Measurements from ENCODE around the gene HDDC2.

The HDDC2 gene, protein sequence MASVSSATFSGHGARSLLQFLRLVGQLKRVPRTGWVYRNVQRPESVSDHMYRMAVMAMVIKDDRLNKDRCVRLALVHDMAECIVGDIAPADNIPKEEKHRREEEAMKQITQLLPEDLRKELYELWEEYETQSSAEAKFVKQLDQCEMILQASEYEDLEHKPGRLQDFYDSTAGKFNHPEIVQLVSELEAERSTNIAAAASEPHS

DNA sequence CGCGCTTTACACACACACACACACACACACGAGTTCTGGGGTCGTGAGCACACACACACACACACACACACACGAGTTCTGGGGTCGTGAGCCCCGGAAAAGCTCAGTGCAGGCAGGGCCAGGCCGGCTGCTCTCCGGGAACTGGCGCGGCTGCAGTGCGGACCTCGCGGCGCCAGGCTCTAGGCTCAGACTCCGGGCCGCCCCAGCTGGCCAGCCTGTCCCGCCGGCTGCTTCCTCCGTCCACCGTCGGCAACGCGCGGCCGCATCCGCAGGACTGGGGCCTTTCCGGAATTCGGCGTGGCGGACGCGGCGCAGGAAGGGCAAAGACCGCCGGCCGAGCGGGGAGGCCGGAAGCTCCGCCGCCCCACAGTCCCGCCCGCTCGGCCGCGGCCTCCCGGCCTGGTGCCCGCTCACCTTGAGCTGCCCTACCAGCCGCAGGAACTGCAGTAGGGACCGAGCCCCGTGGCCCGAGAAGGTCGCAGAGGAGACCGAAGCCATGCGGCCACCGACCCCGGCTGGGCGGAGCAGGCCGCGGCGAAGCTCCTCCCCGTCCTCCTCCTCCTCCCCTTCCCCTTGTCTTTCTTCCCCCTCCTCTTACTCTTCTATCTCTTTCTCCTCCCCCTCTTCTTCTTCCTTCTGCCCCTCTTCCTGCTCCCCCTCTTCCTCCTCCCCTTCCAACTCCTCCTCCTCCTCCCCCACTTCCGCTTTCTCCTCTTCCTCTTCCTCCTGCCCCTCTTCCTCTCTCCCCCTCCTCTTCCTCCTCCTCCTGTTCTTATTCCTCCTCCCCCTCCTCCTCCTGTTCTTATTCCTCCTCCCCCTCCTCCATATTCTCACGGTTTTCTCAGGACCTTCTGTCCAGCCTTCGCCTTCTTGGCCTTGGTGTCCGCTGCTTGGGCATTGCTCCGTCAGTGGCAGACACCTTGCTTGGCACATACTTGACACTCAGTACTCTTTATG, at the start of gene HDDC2:
TSS of gene HDDC2 (minus strand) at position 533 of the 957 bp plus-strand sequence. CDS start at position 498, 35 bp downstream.
- peak; percentile 26 to 57 for DNase-seq

DNA sequence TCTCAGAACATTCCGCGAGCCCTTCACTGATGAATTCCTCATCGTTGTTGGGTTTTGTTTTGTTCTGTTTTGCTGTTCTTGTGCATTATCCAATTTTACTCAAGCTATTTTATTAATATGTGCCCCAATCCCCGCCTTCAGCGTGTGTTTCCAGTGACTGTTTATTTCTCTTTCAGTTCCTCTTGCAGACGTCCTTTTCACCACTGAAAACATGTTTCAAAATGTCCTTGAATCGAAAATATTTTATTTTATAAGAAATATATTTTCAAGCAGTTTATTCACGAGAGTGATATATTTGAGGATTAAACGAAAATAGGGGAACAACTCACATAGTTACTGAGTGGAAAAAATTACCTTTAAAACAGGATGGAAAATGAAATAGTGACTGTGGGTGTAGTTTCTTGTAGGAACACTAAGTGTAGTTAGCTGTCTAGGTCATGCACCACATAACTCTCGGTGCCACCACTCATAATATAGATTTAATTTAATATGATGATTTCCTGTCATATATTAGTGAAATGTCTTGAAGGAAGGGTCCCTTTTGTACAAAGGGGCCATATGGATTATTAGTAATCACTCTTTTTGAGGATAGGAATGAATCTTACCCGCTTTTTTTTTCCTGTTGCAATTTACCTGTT, 45.3 kb upstream of the HDDC2 start:
- no peak for DNase-seq

DNA sequence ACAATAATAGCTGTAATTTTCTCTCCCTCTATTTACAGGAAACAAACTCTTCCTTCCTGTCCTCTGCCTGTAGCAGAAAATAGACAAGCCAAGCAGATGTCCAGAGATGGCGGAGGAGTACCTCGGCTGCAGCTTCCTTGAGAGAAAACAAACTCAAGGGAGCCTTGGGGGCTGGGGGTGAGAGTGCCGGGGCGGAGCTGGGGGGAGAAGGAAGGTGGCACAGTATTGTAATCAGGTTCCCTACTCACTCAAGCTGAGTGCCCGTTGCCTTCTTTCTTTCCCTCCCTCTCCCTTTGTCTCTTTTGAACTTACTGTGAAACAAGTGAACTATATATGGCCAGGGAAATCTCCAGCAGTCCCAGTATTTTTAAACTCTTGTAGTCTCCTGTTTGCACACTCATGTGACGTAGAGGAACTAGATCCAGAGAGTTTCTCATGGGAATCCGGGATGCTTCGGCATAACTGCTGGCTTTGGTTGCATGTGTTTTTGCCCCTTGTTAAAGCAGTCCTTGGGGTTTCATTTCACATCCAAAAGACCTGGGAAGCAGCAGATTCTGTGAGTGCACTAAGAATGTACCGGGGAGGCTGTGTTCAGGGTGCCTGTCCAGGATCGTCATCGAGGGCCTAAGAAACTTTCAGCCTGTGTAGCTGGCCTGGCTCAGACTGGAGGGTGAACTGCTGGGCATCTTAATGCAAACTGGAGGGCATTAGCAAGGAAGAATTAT, 44.6 kb upstream of the HDDC2 start:
- peak in 1 of 2 experiments; percentile 9 for DNase-seq

DNA sequence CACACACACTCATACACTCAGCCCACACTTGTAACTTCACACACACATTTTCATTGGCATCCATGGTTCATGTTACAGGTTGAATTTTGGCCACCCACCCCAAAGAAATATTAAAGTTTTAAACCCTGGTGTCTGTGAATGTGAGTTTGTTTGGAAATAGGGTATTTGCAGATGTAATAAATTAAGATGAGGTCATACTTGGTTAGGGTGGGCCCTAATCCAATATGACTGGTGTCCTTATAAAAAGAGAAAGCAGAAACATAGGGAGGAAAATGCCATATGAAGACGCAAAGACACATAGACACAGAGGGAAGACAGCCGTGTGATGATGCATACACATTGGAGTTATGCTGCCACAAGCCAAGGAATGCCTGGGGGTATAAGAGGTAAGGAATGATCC, 39.7 kb upstream of the HDDC2 start:
- no peak for DNase-seq

DNA sequence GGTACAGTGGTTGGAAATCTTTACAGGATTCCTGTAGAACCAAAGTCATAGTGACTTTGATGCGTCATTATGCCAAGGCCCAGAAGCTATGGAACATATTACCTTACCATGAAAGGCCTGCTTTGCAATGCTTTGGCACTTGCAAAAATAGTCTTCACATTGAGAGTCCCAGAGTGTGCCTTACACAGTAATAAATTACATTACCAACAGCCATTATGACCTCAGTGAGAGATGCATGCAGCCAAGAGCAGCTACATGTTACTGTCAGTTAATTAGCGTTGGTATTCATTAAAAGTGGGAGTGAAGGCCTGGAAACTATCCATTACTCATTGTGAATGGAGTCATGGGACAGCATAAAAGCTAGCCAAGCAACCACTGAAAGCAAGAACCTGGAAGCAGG, 39.2 kb upstream of the HDDC2 start:
- no peak for DNase-seq

DNA sequence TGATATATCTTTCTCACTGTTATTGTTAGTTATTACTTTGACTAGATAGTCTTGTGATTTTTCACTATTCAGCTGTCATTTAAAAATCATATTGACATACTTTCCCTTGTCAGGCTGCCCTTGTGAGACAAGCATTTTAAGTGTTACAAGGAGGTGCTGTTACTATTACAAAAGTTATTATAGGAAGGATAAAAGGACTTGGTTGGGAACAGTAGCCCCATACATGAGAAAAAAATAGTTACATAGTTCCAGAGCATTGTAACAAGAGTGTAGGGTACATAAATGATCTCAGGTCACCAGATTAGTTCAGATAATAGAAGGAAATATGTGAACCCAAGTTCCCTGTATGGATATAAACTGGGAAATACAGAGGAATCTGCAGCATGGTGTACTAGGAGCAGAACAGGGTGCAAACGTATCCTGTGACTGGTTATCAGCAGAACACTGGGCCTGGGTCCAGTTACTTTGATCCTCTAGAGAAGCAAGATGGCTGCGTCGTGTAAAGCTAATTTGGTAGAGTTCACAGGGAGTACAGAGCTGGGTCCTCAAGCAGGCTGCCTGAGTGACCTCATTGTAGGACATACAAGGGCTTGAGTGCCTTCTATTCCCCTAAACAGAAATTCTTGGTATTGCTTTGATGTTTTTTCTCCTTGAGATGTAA, 38.5 kb upstream of the HDDC2 start:
- no peak for DNase-seq

DNA sequence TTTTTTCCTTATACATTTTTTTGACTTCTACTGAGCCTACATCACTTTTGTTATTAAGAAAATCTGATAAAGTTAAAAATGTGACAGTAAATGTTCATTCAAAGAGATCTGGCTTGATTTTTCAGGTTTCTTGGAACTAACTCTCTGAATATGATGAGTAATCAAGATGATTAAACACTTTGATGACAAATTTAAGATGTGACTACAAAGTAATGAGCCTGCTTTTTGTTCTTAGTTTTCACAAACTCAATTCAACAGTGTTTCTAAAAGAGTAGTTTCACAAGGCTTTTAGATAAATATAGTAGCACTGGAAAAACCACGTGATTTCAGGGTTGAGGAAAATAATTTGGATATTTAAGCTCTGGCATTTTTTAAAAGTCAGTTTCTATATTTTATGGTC, 37.9 kb upstream of the HDDC2 start:
- no peak for DNase-seq

DNA sequence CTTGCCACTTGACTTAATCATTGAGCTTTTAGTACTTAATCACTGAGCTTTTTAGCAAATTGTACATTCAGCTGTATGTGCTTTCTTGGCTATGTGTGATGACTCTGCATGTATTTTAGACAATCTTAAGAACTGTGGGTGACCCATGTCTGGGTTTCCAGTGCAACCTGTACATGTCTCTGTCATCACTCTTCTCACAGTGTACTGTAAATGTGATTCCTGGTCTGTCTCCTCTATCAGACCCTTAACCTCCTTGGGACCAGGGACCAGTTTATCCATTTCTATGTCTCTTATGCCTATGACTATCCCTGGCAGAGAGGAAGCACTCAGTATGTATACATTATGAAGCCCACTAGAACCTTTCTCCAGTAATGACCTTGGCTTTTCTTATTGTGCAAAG, 36.6 kb upstream of the HDDC2 start:
- DNase-seq = no peak

DNA sequence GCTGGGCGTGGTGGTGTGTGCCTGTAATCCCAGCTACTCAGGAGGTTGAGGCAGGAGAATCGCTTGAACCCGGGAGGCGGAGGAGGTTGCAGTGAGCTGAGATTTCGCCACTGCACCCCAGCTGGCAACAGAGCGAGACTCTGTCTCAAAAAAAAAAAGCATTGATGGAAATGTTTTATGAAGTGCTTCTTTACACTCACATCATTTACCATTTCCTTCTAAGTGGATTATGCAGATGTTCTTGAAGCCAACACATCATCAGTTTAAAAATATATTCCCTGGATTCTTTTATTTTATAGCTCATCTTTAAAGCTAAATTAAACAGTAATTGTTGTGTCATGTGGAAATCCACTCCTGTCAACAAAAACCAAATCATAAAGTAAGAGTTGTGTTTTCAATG, 35.9 kb upstream of the HDDC2 start:
- DNase-seq = no peak

DNA sequence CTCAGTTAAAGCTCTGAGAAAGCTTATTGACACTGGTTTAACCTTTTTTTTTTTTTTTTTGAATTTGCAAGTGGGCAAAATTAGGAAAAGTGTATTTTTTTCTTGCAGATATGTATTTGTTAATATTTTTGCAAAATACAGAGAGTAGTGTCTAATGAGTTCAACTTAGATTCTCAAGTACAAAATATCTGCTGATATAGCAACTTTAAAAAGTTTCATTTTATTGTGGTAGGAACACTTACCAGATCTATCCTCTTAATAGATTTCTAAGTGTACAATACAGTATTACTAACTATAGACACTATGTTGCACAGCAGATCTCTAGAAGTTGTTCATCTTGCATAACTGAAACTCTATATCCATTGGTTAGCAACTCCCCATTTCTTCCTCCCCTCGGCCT, 30.9 kb upstream of the HDDC2 start:
- no peak for DNase-seq

DNA sequence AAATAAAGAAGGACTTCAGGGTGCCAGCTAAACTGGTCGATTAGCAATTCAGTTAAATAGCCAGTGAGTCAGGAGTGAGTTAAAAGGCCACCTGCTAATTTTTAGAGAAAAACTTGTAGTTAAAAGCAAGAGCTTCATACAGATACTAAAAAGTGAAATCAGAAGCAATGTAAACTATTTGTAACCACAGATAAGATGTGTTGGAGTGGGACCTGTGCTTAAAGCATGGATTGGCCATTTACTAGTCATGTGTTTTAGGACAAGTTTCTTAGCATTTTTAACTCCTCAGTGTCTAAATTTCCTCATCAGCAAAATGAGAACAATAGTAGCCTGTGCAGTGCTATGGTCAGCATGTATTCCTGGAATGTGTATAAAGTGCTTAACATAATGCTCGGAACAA, 23.8 kb upstream of the HDDC2 start:
- DNase-seq = no peak

DNA sequence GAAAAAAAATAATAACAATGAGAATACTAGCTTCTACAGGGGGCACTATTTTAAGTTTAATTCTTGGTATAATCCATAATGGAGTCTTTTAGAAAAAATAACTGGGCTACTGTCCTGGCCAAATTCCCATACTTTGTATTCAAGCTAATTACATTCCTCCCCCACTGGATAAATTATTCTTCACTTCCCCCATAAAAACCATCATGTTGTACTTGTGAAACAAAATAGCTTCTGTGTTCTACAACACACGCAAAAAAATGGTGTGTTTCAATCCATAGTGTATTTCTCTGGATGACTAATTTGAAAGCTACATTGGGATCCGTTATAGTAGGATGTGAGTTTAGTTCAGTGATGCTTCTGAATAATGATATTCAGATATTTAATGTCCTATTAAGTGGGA, 21.6 kb upstream of the HDDC2 start:
- DNase-seq = no peak

DNA sequence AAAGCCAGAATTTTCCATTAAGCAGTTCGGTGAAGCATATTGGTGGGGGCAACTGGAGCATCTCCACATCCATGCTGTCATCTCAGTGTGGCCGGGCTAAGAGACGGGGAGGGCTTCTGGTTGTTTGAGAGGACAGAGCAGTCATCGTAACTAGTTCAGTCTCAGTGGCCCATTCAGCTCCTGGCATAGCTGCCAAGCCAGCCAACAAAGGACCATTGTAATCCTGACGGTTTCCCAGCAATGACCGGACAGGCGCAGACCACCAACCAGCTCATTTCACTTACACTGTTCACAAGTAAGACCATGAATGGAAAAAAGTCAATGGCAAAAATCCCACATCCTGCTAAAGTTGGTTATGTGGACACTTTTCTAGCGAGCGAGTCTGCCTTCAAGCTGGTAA, 14.9 kb upstream of the HDDC2 start:
- DNase-seq = no peak

DNA sequence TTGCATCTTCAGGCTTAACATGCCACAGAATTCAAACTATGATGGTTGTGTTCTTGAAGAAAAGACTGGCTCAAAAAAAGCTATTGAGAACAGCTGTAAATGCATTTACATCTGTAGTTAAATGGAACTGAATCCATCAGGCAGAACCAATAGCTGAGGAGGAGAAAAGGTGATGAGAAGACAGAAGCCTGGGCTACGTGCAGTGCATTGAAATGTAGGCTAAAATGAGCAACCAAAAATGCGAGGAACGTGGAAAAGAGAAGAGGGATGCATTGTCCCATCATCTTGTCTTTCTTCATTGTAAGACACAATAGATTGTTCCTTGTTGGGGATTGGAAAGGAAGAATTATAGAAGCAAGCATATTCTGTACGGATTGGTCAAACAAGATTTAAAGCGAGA, 13.8 kb upstream of the HDDC2 start:
- no peak for DNase-seq

DNA sequence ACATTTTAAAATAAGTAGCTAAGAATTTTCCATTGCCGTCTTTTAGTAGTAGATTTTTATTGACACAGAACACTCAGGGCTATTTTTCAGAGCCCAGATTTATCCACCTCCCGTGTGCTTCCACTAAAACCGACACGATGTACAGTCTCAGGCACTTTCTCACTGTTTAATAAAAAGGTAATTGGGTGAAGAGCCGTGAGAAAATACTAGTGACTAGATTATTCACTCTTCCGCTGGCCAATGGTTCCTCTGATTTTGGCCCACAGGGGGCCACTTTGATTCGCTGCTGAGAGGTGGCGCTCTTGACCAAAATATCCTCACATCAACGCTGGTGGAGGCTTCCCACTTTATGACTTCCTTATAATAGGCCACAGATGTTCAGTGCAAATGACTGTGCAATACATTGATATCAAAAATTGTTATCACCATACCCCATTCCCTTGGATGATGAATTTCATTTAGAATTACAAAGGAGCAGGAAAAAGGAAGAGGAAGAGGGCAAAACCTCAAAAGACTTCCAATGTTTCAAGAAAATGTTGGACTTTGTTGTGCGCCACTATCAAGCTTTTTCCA, 12.3 kb upstream of the HDDC2 start:
- peak; percentile 67 to 80 for DNase-seq

DNA sequence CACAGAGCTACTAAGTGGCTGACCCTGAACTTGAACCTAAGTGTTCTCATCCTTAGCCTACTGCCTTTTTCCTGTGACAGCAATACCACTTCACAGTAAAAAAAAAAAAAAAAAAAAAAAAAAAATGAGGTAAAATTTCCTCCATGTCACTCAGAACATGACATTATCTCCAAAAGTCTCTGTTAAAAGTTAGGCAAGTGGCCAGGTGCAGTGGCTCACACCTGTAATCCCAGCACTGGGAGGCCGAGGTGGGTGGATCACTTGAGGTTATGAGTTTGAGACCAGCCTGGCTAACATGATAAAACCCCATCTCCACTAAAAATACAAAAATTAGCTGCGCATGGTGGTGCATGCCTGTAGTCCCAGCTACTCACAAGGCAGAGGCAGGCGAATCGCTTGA, 11.2 kb upstream of the HDDC2 start:
- no peak for DNase-seq

DNA sequence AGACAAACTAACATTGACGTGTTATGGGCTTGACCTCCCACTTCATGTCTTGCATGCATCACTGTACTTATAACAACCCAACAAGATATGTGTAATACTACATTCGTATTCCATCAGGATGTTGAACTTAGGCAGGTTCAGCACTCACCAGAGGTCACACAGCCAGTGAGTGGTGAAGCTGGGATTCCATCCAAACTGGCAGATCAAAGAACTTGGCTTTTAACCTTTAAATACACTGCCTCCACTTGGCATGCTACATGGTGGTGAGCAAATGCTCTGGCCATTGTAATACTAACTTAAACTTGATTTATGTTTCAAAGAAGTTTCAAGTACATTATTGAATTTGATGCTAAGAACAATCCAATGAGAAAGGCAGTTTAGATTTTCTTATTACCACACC, 10.7 kb upstream of the HDDC2 start:
- DNase-seq = no peak

DNA sequence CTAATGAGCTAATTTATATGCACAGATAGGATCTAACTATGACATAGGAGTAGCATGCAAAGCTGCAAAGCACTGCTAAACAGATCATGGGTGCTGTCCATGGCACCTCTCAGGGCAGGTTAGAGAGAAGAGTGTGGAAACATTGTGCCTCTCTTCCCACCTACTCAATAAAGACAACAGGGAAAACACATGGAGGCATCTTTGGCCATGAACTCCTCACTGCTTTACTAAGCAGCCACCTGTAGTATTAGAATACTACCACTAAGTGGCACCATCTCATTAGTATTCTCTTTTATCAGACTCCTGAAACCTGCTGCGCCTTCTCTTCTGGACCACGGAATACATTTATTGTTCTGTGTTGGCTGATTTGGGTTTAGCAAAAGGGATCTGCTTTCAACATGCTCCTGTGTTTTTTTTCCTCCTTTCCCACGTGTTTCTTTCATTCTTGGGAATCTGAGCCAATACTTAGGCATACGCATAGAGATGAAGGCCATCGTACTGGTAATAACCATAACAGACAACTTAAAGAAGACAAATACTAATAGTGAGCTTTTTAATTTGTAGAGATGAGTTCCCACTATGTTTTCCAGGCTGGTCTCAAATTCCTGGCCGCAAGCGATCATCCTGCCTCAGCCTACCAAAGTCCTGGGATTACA, 9.4 kb upstream of the HDDC2 start:
- DNase-seq = peak; percentile 68 to 69

DNA sequence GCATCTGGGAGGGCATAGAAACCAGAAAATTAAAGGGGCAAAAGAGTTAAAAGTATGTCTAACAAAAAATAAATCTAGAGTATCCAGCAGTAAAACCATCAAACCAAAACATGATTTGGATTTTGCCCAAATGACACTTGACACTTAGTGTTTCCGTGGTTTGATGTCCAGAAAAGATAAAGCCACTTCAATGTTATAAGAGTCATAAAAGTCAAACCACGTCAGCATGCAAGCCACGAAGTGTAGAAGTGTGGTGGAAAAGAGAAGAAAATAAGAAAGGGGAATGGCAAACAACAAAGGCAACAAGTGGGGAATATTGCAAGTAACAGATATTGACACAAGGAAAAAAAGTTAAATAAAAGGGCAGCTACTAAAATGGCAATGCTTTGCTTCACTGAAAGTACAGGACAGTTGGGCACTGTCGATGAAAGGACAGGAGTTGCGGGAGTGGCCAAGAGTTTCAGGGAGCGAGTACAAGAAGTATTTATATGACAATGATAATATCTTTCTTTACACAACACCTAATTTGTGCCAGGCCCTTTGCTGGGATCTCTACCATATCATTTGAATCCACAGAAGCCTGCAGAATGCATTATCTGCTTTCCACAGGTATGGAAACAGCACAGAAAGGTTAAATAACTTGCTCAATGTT, 6.3 kb upstream of the HDDC2 start:
- no peak for DNase-seq

DNA sequence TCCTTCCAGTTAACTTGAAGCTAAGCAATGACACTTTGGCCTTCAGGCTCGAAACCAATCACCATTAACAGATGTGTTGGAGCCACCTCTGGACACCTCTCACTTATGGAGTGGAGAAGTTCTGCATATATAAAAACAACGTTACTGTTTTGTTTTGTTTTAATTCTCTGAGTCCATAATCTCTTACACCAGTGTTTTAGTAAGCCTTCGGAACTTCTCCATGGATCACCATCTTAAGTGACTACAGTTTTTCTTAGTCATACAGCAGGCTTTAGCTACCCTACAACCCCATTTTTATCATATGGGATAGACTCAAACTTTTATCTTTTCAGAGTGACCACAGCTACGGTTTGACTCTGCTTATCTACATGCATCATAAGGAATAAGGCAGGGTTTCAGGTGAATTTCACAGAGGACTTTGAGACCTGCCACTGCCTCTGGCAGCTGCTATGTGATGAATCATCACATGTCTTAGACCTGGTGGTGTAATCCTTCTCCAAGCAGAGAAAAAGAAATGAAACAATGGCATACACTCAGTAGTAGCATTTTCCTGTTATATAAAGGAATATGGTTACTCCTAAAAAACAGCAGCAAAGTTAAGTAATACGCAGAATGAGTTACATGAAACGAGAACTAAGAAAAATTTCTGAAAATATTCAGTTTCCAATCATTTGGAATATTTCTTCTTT, 5.5 kb upstream of the HDDC2 start:
- DNase-seq = no peak

DNA sequence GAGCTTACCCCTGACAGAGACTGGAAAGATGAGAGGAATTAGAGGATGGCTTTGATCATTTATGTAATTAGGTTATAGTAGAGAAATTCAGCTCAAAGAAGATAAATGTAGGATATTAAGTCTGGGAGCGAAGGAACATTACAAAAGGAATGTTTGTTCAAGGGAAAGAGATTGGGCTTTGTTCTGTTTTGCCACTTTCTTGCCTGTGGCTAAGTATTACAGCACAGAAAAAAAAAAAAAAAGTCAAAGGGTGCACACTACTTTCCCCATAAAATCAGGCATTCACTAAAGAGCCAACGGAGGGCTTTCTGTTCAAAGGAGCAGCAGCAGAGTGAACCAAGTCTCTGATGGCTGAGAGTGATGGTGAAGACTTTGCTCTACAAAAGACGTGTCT, 5.0 kb upstream of the HDDC2 start:
- no peak for DNase-seq

Data from SHP77 (cell line).